HFFc6 (cell line): ENCODE results near the gene THAP7. TPM values are rescaled to one million over a fixed set of nuclear protein-coding genes. Genes with fewer than 3 reads are reported as not detected.

Source experiments
- DNase-seq: peaks from one replicate; pipeline ENCODE4 v3.0.0-alpha.2; 2018
- H3K27ac Mint-ChIP-seq: 2 replicates; pipeline ENCODE4 v1.8.0; 2020; ENCODE audit warnings: mild to moderate bottlenecking, mixed read lengths
- H3K27me3 Mint-ChIP-seq: 2 replicates; pipeline ENCODE4 v1.8.0; 2021; ENCODE audit warnings: mild to moderate bottlenecking, moderate library complexity, mixed read lengths; ENCODE audit not compliant: insufficient read depth
- H3K36me3 Mint-ChIP-seq: 2 replicates; pipeline ENCODE4 v1.8.0; 2021; ENCODE audit warnings: low read depth, mixed read lengths
- H3K4me1 Mint-ChIP-seq: 2 replicates; pipeline ENCODE4 v1.8.0; 2020; ENCODE audit warnings: low read depth, mixed read lengths
- H3K4me3 Mint-ChIP-seq: 2 replicates; pipeline ENCODE4 v1.8.0; 2020; ENCODE audit warnings: mild to moderate bottlenecking, moderate library complexity, mixed read lengths
- H3K9me3 Mint-ChIP-seq: 2 replicates; pipeline ENCODE4 v1.8.0; 2020; ENCODE audit warnings: mild to moderate bottlenecking, mixed read lengths
- total RNA-seq, 6 experiments: library from RNA; stranded (reverse); fragmentation: NEBNext Ultra II Directional; extraction: Animal tissue kit (Norgen Biotek cat#: 25700); gene quantifications; 2 replicates in 1 of 6; 3 replicates in 5 of 6; pipeline ENCODE4 v1.2.3, GENCODE V29; 2021
- TF ChIP-seq, protein P1 (sequence below): fragments of 200-600 bp; sonication (generic); IDR thresholded peaks from 2 replicates; pipeline ENCODE4 v1.5.0; 2021; ENCODE audit warnings: antibody characterized with exemption, mild to moderate bottlenecking

THAP7 gene
- total RNA-seq, 6 experiments from 2014 or later, result 17.8 to 23.1 (median 21.1) TPM

GRCh38 chr22:20957102-20957682, 44.7 kb downstream of the THAP7 start:
- TF ChIP-seq, protein P1, sequence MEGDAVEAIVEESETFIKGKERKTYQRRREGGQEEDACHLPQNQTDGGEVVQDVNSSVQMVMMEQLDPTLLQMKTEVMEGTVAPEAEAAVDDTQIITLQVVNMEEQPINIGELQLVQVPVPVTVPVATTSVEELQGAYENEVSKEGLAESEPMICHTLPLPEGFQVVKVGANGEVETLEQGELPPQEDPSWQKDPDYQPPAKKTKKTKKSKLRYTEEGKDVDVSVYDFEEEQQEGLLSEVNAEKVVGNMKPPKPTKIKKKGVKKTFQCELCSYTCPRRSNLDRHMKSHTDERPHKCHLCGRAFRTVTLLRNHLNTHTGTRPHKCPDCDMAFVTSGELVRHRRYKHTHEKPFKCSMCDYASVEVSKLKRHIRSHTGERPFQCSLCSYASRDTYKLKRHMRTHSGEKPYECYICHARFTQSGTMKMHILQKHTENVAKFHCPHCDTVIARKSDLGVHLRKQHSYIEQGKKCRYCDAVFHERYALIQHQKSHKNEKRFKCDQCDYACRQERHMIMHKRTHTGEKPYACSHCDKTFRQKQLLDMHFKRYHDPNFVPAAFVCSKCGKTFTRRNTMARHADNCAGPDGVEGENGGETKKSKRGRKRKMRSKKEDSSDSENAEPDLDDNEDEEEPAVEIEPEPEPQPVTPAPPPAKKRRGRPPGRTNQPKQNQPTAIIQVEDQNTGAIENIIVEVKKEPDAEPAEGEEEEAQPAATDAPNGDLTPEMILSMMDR, result no peak
- Mint-ChIP-seq H3K4me3 (peak overlapping the region; percentile 81), H3K27ac (peak overlapping the region; percentile 26; the same call in 1 of the 2 replicates), H3K36me3 (peaks cover 9% of the 10 kb centered on the region; the same call in 1 of the 2 replicates), H3K27me3 (0 out of 2 replicates have a peak, but pooled peaks cover 1% of the 10 kb centered on the region), H3K4me1 (peaks cover 10% of the 10 kb centered on the region; the same call in 1 of the 2 replicates), H3K9me3 (no peaks in the 10 kb centered on the region)
- no peak for DNase-seq

DNA sequence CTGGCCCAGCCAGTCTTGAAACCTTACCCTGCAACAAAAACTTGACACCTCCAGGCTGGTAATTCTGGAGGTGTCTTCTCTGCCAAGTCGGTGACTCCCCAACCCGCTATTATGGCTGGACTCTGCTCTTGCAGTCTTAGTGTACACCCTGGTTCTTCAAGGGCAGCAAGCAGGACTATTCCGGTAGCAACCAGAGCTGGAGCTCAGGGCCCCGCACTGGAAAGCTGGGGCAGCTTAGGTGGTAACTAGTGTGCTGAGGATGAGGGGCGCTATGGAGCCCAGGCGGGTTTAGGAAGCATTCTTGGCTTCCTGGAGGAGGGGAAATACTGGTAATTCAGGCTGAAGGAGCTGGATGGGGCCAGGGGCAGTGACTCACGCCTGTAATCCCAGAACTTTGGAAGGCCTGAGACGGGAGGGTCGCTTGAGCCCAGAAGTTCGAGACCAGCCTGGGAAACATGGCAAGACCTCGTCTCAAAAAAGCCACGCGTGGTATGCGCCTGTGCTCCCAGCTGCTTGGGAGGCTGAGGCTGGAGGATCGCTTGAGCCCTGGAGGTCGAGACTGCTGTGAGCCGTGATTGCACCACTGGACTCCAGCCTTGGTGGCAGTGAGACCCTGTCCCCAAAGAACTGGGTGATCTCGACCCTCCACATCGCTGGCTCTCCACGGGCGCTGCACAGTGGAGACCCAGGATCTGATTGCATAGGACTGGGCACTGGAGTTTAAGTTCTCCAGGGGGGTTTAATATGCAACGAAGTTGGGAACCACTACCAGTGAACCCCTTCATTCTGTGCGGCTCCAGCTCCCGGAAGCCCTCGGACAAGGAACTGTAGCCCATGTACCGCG, 45.4 kb downstream of the THAP7 start:
- peak overlapping the region; percentile 59 for H3K4me3 Mint-ChIP-seq
- peaks cover 9% of the 10 kb centered on the region; the same call in 1 of the 2 replicates for H3K36me3 Mint-ChIP-seq
- peaks cover 10% of the 10 kb centered on the region; the same call in 1 of the 2 replicates for H3K4me1 Mint-ChIP-seq
- 0 out of 2 replicates have a peak, but pooled peaks cover 1% of the 10 kb centered on the region for H3K27me3 Mint-ChIP-seq
- TF ChIP-seq, protein P1, result peak; percentile 22; the same call in 1 of the 2 replicates
- no peak for DNase-seq
- peak overlapping the region; percentile 43; the same call in 1 of the 2 replicates for H3K27ac Mint-ChIP-seq
- H3K9me3 Mint-ChIP-seq, result no peaks in the 10 kb centered on the region

DNA sequence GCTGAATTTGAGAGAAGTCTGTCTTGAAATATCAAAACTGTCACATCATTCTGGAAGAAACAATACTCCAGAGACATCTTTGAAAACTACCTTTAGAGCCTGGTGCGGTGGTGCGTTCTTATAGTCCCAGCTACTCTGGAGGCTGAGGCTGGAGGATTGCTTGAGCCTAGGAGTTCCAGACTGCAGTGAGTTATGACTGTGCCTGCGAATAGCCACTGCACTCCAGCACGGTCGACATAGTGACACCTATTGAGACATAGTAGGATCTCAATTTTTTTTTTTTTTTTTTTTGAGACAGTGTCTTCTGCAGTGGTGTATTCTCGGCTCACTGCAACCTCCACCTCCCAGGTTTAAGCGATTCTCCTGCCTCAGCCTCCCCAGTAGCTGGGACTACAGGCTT, 46.4 kb downstream of the THAP7 start:
- H3K4me3 Mint-ChIP-seq, result no peak overlapping the region
- H3K4me1 Mint-ChIP-seq, result peaks cover 17% of the 10 kb centered on the region; the same call in 1 of the 2 replicates
- no peaks in the 10 kb centered on the region for H3K9me3 Mint-ChIP-seq
- H3K27me3 Mint-ChIP-seq, result 0 out of 2 replicates have a peak, but pooled peaks cover under 1% of the 10 kb centered on the region
- no peak for DNase-seq
- peaks cover 14% of the 10 kb centered on the region; the same call in 1 of the 2 replicates for H3K36me3 Mint-ChIP-seq
- TF ChIP-seq, protein P1, result no peak
- H3K27ac Mint-ChIP-seq, result no peak overlapping the region

DNA sequence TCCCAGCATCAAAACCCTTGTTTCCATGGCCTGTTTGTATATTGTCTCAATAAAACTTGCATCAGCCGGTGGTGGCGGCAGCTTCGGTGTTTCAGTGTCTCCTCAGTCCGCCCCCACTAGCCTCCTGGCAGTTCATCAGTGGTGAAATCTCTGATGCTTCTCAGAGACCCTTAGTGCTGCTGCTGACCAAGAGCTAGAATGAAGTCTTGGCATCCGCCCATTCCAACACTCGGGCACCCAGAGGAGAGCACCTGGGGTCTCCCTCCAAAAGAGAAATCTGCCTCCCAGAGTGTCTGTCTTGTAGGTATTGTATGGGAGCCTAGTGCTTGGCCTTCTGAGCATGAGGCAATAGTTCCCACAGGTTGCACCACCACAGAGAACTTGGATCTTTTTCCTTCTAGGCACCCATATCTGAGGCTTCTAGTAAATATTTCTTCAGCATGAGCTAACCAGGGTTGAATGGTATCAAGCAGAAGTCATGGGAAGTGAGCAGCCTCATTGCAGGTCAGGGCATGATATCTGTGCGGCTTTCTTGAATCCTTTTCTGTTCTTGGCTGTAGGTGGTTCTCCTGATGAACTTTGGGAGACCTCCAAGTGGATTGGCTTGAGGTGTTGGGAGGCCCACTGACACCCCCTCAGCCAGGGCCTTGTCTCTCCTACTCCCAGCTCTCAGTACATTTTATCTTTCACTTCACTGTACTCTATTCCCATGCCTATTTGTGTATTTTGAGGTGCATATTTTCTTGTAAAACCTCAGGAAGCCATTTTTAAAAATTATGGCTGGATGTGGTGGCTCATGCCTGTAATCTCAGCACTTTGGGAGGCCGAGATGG, 48.0 kb downstream of the THAP7 start:
- H3K27me3 Mint-ChIP-seq, result no peaks in the 10 kb centered on the region
- peaks cover 23% of the 10 kb centered on the region for H3K36me3 Mint-ChIP-seq
- no peak overlapping the region for H3K27ac Mint-ChIP-seq
- peaks cover 18% of the 10 kb centered on the region; the same call in 1 of the 2 replicates for H3K4me1 Mint-ChIP-seq
- no peaks in the 10 kb centered on the region for H3K9me3 Mint-ChIP-seq
- no peak overlapping the region for H3K4me3 Mint-ChIP-seq
- TF ChIP-seq, protein P1, result no peak
- DNase-seq, result no peak

DNA sequence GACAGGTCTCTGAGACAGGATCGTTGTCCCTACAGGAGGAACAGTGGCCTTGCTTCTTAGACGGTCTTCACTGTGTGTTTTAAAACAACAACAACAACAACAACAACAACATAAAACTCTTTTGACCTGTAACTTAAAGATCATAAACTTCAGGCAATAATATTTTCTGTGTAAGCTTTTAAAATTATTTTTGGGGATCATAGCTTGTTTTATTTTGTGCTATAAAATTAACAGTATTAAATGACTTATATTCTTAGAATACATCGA, 48.6 kb downstream of the THAP7 start:
- Mint-ChIP-seq H3K4me1 (peaks cover 18% of the 10 kb centered on the region; the same call in 1 of the 2 replicates), H3K36me3 (peaks cover 23% of the 10 kb centered on the region), H3K27ac (no peak overlapping the region), H3K9me3 (no peaks in the 10 kb centered on the region), H3K27me3 (no peaks in the 10 kb centered on the region), H3K4me3 (no peak overlapping the region)
- no peak for DNase-seq
- TF ChIP-seq, protein P1, result no peak
